Measurements from ENCODE around the gene PFDN4.

DNA sequence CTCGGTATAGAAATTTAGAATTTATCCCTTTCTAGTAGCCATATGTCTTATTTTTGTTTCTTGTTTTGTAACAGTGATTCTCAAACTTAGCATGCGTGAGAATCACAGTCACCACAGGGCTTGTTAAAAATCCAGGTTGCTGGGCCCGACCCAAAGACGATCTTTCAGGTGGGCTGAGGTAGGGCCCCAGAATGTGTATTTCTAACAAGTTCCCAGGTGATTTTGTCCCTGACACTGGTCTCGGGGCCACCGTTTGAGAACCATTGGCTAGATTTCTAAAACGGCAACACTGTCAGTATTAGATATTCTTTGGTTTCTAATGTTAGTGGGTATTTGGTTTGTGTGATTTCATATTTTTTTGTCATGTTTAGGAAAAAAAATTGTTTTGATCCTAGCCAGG lies 9.9 kb downstream of the PFDN4 start:
- TF ChIP-seq HDAC2 (IDR thresholded peaks at IDR 0.05) (no peak), CHD4 (IDR thresholded peaks at IDR 0.05; ENCODE audit: borderline replicate concordance) (no peak), SREBF2 (IDR thresholded peaks at IDR 0.05) (no peak), POLR2A (IDR thresholded peaks at IDR 0.05; ENCODE audit: low read length) (no peak), MAFK (IDR thresholded peaks at IDR 0.05; ENCODE audit: partially characterized antibody) (no peak), MYC (IDR thresholded peaks at IDR 0.05; ENCODE audit: borderline replicate concordance, low read length) (no peak), CHD2 (IDR thresholded peaks at IDR 0.05; ENCODE audit: low read length, partially characterized antibody) (no peak), JUNB (IDR thresholded peaks at IDR 0.05) (no peak)
- TF ChIP-seq, protein P1, sequence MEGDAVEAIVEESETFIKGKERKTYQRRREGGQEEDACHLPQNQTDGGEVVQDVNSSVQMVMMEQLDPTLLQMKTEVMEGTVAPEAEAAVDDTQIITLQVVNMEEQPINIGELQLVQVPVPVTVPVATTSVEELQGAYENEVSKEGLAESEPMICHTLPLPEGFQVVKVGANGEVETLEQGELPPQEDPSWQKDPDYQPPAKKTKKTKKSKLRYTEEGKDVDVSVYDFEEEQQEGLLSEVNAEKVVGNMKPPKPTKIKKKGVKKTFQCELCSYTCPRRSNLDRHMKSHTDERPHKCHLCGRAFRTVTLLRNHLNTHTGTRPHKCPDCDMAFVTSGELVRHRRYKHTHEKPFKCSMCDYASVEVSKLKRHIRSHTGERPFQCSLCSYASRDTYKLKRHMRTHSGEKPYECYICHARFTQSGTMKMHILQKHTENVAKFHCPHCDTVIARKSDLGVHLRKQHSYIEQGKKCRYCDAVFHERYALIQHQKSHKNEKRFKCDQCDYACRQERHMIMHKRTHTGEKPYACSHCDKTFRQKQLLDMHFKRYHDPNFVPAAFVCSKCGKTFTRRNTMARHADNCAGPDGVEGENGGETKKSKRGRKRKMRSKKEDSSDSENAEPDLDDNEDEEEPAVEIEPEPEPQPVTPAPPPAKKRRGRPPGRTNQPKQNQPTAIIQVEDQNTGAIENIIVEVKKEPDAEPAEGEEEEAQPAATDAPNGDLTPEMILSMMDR (IDR thresholded peaks at IDR 0.05): no peak
- TF ChIP-seq, protein P2, sequence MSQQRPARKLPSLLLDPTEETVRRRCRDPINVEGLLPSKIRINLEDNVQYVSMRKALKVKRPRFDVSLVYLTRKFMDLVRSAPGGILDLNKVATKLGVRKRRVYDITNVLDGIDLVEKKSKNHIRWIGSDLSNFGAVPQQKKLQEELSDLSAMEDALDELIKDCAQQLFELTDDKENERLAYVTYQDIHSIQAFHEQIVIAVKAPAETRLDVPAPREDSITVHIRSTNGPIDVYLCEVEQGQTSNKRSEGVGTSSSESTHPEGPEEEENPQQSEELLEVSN (IDR thresholded peaks at IDR 0.05; ENCODE audit: borderline replicate concordance, low read depth): no peak
- TF ChIP-seq, protein P3, sequence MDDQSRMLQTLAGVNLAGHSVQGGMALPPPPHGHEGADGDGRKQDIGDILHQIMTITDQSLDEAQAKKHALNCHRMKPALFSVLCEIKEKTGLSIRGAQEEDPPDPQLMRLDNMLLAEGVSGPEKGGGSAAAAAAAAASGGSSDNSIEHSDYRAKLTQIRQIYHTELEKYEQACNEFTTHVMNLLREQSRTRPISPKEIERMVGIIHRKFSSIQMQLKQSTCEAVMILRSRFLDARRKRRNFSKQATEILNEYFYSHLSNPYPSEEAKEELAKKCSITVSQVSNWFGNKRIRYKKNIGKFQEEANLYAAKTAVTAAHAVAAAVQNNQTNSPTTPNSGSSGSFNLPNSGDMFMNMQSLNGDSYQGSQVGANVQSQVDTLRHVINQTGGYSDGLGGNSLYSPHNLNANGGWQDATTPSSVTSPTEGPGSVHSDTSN (IDR thresholded peaks at IDR 0.05): no peak

All from A549 (cell line).